Non-pigmented ciliary epithelial cell (primary cell): Measurements from ENCODE around the gene HCRTR2.
A peak's percentile ranks its signal among the peaks of the same experiment; 100 is the strongest.
"Not testable (repeated sequence)": the region's sequence is repeated elsewhere in the genome, so short reads cannot be mapped to it uniquely, and the experiment has no call there.

Experiments used
- DNase-seq: peaks from one replicate; pipeline ENCODE4 v3.0.0-alpha.2; 2010; ENCODE audit warnings: low read depth

The HCRTR2 gene

GRCh38 chr6:55174211-55175026 lies at the start of gene HCRTR2:
Gene HCRTR2 (plus strand): TSS chr6:55174515. CDS start chr6:55174588, 73 bp downstream.
- no peak for DNase-seq

DNA sequence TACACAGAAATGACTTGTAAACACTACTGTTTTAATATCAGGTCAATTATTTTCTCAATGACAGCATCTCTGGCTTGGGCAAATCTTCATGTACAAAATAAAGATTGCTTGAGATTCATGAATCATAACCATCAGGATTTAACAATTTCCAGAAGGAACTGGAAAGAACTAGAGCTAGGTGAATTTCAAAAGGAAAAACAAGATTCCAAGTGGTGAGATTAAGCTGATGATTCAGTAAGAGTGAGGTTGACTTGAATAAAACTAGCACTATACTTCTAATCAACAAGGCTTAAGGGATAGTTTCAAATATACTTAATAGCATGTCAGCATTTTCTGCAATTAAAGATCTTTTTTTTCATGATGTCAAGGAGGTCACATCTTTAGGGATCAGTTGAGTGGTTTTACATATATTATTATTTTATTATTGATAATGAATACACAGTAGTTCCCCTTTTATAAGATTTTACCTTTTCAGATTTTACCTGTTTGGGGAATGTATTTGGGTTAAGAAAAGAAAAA lies 43.5 kb upstream of the HCRTR2 start:
- no peak for DNase-seq

- DNase-seq: no peak
Observed at GRCh38 chr6:55131616-55132015, 42.7 kb upstream of the HCRTR2 start.

DNA sequence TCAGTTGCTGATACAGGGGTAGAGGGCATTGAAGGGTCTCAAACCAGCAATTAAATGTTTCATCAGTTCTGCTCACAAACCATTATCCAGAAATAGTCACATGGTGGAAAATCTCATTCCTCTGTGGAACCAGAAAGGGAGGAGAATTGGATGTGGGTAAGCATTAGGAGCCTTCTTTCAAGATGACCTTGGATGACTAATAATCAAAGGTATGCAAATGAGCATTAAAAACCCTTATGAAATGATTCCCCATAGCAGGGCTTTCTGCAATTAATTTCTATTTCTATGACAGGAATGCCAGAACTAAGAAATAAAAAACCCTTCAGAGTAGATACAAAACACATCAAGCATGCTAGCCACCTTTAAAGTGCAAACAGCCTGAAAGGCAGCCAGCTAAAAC lies 37.4 kb upstream of the HCRTR2 start:
- DNase-seq: no peak

DNA sequence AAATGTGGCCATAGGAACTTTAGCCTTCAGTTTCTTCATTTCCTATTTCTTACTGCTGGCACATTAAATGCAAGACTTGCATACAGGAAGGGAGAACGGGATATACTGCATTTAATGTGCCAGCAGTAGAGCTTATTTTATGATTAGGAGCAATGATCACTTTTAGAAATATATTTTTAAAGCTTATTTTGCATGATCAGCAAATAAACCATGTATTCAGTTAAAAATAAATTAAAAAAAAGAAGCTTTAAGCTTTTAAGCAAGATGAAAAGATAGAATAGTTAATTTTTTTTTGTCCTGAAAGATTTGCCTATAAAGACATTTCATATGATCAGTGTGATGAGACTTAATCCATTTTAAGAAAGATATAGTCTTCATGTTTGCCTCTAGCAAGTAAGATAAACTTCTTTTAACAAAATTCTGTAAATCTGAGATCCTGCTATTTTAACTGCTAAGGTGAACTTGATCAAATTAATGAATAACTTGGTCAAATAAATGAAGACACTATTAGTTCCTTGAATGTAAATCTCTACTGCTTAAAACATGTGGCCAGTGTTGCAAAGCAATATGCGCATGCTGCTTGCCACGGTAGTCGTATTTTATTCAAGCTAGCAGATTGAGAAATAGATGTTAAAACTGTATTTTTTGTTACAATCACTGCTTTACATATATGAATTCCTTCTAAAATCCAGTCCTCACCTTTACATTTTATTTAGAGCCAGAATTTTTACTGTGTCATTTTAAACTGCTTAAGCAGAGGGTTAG lies 36.2 kb upstream of the HCRTR2 start:
- no peak for DNase-seq

DNA sequence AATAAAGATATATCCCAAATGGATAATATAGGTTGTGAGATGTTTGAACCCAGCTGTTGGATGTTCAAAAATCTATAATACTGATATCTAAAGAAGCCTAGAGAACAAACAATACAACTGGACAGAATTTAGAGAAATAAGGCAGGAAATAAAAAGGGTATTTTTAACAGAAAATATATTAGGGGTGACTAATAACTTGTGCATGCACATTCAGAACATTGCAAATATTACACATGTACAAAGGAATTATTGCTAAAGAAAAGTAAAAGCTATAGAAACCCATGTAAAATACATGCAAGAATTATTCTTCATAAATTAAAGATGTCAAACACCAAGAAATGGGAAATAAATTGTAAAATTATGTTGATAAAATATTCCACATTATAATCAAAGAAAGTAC lies 32.7 kb upstream of the HCRTR2 start:
- DNase-seq: no peak

- DNase-seq: no peak
Observed at GRCh38 chr6:55142610-55143009, 31.7 kb upstream of the HCRTR2 start.

DNA sequence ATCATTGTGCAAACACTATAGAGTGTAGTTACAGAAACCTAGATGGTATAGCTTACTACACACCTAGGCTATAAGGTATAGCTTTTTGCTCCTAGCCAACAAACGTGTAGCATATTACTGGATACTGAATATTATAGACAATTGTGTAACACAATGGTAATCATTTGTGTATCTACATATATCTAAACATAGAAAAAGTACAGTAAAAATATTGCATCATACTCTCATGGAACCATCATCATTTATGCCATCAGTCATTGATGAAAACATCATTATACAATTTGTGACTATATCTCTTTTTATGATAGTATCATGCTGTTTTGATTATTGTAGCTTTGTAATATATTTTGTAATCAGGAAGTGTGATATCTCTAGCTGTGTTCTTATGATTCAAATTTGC lies 21.0 kb upstream of the HCRTR2 start:
- DNase-seq: no peak

GRCh38 chr6:55158784-55159183 lies 15.5 kb upstream of the HCRTR2 start:
- DNase-seq: not testable (repeated sequence)

- no peak for DNase-seq
Observed at GRCh38 chr6:55167860-55168259, 6.5 kb upstream of the HCRTR2 start.

DNA sequence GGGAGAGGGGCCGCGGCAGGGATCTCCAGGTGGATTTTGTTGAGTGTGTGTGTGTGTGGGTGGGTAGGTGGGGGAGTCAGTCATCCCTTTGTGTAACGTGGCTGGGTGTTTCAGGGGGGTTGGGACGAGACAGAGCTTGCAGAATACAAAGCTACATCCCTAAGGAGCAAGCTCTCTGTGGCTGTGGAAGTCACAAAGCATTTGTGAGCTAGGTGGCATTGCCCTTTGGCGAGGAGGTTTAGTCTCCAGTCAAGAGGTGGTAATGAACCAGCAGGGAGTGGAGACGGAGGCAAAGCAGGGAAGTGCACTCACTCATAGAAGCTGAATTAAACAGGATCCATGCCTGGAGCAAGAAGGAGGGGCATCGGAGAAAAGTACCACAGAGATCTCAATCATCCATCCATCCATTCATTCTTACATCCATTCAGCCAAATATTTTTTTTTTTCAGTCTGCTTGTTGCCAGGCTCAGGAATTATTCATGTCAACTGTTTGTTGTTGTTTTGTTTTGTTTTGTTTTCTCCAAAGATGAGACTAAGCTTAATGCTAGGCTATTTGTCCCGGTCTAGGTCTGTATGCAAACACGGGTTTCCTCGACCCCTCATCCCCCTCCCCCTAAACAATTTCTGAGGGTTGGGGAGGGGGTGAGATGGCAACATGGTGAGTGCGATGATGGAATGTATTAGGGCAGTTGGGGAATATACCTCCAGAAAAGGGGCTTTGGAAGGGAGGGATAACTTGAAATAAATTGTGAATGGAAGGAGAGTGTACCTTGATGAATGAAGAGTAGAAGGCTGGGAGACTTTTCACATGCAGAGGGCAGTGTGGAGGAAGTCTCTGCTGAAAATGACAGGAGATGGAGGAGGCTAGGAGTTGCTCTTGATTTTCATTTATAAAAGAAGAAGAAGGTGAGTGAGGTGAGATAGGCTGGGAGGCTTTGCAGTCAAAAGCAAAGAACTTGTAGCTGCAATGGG lies 1.0 kb downstream of the HCRTR2 start:
- no peak for DNase-seq

DNA sequence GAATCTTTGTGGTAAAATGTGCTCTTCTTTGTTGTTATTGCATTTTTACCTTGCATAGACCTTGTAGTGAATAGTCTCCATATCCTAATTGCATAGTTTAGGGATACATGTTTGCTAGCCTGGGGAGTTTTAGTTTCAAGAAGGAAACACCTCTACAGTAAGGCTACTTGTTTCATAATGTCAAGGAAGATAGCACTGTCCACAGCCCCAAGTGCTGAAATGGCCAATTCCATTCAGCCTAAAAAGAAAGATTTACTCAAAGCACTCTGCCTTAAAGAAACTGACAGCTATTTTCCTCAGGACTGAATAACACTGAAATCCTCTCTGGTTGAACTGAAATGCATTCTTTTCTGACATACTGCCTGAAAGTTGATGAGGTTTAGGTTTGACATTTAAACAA lies 2.6 kb downstream of the HCRTR2 start:
- DNase-seq: peak; percentile 4

GRCh38 chr6:55180258-55180657 lies 5.9 kb downstream of the HCRTR2 start:
- DNase-seq: no peak

GRCh38 chr6:55182016-55182650 lies 7.8 kb downstream of the HCRTR2 start:
- no peak for DNase-seq

- DNase-seq: no peak
Observed at GRCh38 chr6:55184782-55185530, 10.6 kb downstream of the HCRTR2 start.

DNA sequence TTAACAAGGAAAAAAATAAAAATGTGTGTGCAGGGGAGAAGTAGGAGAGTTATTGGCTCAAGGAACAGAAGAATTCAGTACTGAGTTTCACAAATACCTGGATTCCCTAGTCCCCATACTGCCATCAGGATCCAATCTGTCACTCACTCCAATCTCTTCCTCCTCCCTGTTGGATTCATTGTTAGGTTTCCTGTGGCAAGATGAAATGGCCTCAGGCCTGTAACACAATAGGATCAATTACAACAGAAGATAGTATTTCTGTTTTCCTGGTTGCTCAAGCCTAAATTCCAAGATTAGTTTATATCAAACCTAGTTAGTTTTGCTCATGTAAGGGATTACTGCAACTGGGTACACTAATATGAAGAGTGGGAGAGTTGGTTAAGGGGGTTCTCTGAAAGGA lies 24.4 kb downstream of the HCRTR2 start:
- no peak for DNase-seq

DNA sequence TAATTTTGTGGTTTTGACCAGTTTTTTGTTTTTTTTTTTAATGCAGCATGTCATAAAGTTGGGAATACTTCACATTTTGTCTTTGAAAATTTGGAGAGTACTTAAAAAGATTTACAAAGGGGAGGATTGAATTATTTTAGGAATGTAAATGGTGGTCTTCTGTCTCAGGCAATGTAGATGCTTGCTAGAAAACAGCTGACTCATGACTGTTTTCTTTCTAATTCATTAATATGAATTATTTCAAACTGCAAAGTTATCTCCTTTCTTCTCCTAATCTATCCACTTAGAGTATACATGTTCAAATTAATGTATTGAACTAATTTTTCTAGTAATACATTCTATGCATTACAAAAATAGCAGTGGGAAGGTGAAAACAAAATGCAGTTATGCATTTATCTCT lies 24.9 kb downstream of the HCRTR2 start:
- no peak for DNase-seq

GRCh38 chr6:55208478-55209458 lies 34.5 kb downstream of the HCRTR2 start:
- DNase-seq: no peak

DNA sequence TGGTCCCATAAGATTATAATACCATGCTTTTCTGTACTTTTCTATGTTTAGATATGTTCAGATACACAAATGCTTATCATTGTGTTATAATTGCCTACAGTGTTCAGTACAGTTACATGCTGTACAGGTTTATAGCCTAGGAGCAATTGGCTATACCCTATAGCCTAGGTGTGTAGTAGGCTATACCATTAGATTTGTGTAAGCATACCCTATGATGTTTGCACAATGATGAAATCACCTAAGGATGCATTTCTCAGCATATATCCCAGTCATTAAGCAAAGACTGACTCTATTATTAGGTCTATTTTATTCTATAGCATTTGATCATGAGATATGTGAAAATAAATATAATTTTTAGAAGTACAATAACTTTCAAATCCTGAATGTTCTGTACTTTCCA lies 36.6 kb downstream of the HCRTR2 start:
- DNase-seq: no peak

DNA sequence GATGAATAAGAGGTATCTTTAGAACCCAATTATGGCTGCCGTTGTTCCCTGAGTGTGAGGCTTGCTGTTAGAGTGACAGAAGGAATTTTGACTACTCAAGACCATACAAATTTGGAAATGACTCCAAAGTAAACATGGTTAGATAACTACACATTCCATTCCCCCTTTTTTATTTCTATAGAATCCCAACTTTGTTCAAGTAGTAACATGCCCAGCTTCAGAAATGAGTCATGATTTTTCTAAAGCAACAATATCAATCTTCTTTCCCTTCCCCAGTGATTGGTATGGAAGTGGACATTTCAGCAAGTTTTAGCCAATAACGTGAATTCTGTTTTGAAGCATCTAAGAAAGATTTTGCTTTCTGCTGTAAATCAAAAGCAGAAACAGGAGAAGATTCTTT lies 37.8 kb downstream of the HCRTR2 start:
- DNase-seq: no peak
